A549 (cell line): ENCODE results near the gene SLC1A3. TPM values are rescaled to one million over a fixed set of nuclear protein-coding genes. Genes with fewer than 3 reads are reported as not detected.

ENCODE experiments used
- ATAC-seq, 2 experiments: fragments of 200-7000 bp in 1 of 2; fragments of >200 bp in 1 of 2; cut with Nextera tagmentation in 1 of 2; cut with Tn5 transposase in 1 of 2; 3 replicates each; pipeline versions ENCODE4 v1.8.0 to v1.9.1; 2018 to 2020; ENCODE audit warnings: mild to moderate bottlenecking in 1 of 2, moderate library complexity in 1 of 2
- CTCF ChIA-PET: fragments of 300-600 bp; sonication (Branson Sonifier 250); formaldehyde crosslinking; extraction: SDS; loops from one replicate; lab custom pipeline; 2021; ENCODE audit warnings: antibody characterized with exemption, inconsistent platforms; lab: Yijun Ruan, JAX
- POLR2A ChIA-PET: fragments of 350-600 bp; formaldehyde crosslinking; extraction: SDS; loops from one replicate; lab custom pipeline; 2021; ENCODE audit warnings: antibody characterized with exemption, inconsistent platforms; lab: Yijun Ruan, JAX
- DNase-seq, 2 experiments: peaks; one replicate each; pipeline versions ENCODE4 v3.0.0 to v3.0.0-alpha.2; 2011 to 2016; ENCODE audit warnings: low read depth in 1 of 2, low spot score in 1 of 2
- FAIRE-seq: peaks from 2 replicates; lab custom pipeline; 2011; peaks lifted over from hg19 to GRCh38; lab: Jason Lieb, UNC
- H3K27ac ChIP-seq, 2 experiments: fragments of >200 bp; sonication (Bioruptor Twin); formaldehyde crosslinking; 3 replicates each; pipeline ENCODE4 v1.5.1; 2016 to 2017
- H3K4me1 ChIP-seq: fragments of >200 bp; sonication (Bioruptor Twin); formaldehyde crosslinking; 3 replicates; pipeline ENCODE4 v1.6.1; 2016
- H3K4me2 ChIP-seq: fragments of >200 bp; sonication (Bioruptor Twin); formaldehyde crosslinking; 3 replicates; pipeline ENCODE4 v1.6.1; 2016
- H3K4me3 ChIP-seq: fragments of >200 bp; sonication (Bioruptor Twin); formaldehyde crosslinking; 3 replicates; pipeline ENCODE4 v1.5.1; 2016
- H3K9me3 ChIP-seq: fragments of >200 bp; sonication (Bioruptor Twin); formaldehyde crosslinking; 3 replicates; pipeline ENCODE4 v1.6.1; 2016
- BCL3 ChIP-seq: fragments of >200 bp; sonication (Bioruptor Twin); formaldehyde crosslinking; IDR thresholded peaks from 3 replicates; pipeline ENCODE4 v1.6.1; 2016
- BHLHE40 ChIP-seq: IDR thresholded peaks from 2 replicates; pipeline ENCODE4 v1.6.1; 2012; ENCODE audit warnings: low read depth, low read length, inconsistent platforms
- CTCF ChIP-seq: fragments of >200 bp; sonication (Bioruptor Twin); formaldehyde crosslinking; IDR thresholded peaks from 3 replicates; pipeline ENCODE4 v1.5.1; 2016
- EHMT2 ChIP-seq: fragments of 200-600 bp; sonication (generic); IDR thresholded peaks from 2 replicates; pipeline ENCODE4 v1.6.1; 2016; ENCODE audit warnings: antibody characterized with exemption, low read depth, mild to moderate bottlenecking, moderate library complexity
- ELK1 ChIP-seq: fragments of 150-350 bp; IDR thresholded peaks from 2 replicates; pipeline ENCODE4 v1.6.1; 2014; ENCODE audit warnings: low read depth, mild to moderate bottlenecking, low read length
- FOSB ChIP-seq: fragments of 250-450 bp; sonication (Bioruptor Pico); IDR thresholded peaks from 2 replicates; pipeline ENCODE4 v1.5.0; 2020; ENCODE audit warnings: mild to moderate bottlenecking, moderate library complexity
- FOXS1 ChIP-seq: fragments of 250-450 bp; sonication (Bioruptor Pico); IDR thresholded peaks from 2 replicates; pipeline ENCODE4 v1.5.0; 2020; ENCODE audit warnings: mild to moderate bottlenecking, moderate library complexity
- HDAC2 ChIP-seq: fragments of 200-600 bp; sonication (generic); IDR thresholded peaks from 2 replicates; pipeline ENCODE4 v1.6.1; 2016
- HEYL ChIP-seq: fragments of 250-450 bp; sonication (Bioruptor Pico); IDR thresholded peaks from 2 replicates; pipeline ENCODE4 v1.8.0; 2021; ENCODE audit warnings: mild to moderate bottlenecking, moderate library complexity
- HOXA7 ChIP-seq: fragments of 250-450 bp; sonication (Bioruptor Pico); IDR thresholded peaks from 2 replicates; pipeline ENCODE4 v1.5.0; 2020; ENCODE audit warnings: mild to moderate bottlenecking, moderate library complexity
- HOXB13 ChIP-seq: fragments of 250-450 bp; sonication (Bioruptor Pico); IDR thresholded peaks from 2 replicates; pipeline ENCODE4 v1.5.0; 2020; ENCODE audit warnings: low read depth, mild to moderate bottlenecking, moderate library complexity
- KDM1A ChIP-seq: fragments of 200-600 bp; sonication (generic); IDR thresholded peaks from 2 replicates; pipeline ENCODE4 v1.6.1; 2016; ENCODE audit warnings: low read depth, mild to moderate bottlenecking
- KDM5A ChIP-seq: fragments of 200-600 bp; sonication (generic); IDR thresholded peaks from 2 replicates; pipeline ENCODE4 v1.6.1; 2016; ENCODE audit warnings: antibody characterized with exemption, mild to moderate bottlenecking
- MYC ChIP-seq: IDR thresholded peaks from 2 replicates; pipeline ENCODE4 v1.6.1; 2012; ENCODE audit warnings: mild to moderate bottlenecking, inconsistent platforms, low read length, improper control_type of control experiment, borderline replicate concordance
- NFE2L2 ChIP-seq: fragments of 150-350 bp; conservative IDR thresholded peaks from 2 replicates; pipeline ENCODE4 v1.6.1; 2014; ENCODE audit warnings: low read length
- PBX3 ChIP-seq: IDR thresholded peaks from 2 replicates; pipeline ENCODE4 v1.6.1; 2012
- RNF2 ChIP-seq: fragments of 200-600 bp; sonication (generic); IDR thresholded peaks from 2 replicates; pipeline ENCODE4 v1.6.1; 2016; ENCODE audit warnings: low read depth, mild to moderate bottlenecking, antibody characterized with exemption, moderate library complexity, borderline replicate concordance
- SREBF2 ChIP-seq: fragments of 450-650 bp; IDR thresholded peaks from 2 replicates; pipeline ENCODE4 v1.6.1; 2014; ENCODE audit warnings: mild to moderate bottlenecking, moderate library complexity
- TP53 ChIP-seq: fragments of 250-450 bp; sonication (Bioruptor Pico); IDR thresholded peaks from 2 replicates; pipeline ENCODE4 v1.5.0; 2021; ENCODE audit warnings: mild to moderate bottlenecking, moderate library complexity
- ZFP36 ChIP-seq: fragments of 450-650 bp; IDR thresholded peaks from 2 replicates; pipeline ENCODE4 v1.6.1; 2014; ENCODE audit warnings: borderline replicate concordance; ENCODE audit not compliant: partially characterized antibody
- ZNF302 ChIP-seq: fragments of 250-450 bp; sonication (Bioruptor Pico); IDR thresholded peaks from 2 replicates; pipeline ENCODE4 v1.9.0; 2021; ENCODE audit warnings: inconsistent platforms, mild to moderate bottlenecking, moderate library complexity
- ZSCAN20 ChIP-seq: fragments of 250-450 bp; sonication (Bioruptor Pico); IDR thresholded peaks from 2 replicates; pipeline ENCODE4 v1.8.0; 2022; ENCODE audit warnings: mild to moderate bottlenecking, moderate library complexity
- WGBS: methylation state at CpG from one replicate; pipeline ENCODE4 v1.1.6; 2017; ENCODE audit errors: missing lambda C conversion rate; 5-methylcytosine and 5-hydroxymethylcytosine counted together
- polyA plus RNA-seq, 4 experiments: library from polyadenylated mRNA; depleted of rRNA in 3 of 4; stranded (reverse); fragments of >200 nt; fragmentation: RNase III in 1 of 4; extraction: RNeasy Plus Mini Kit Qiagen cat#74134 plus additional on column Dnase treatment in 1 of 4; gene quantifications; 2 replicates in 3 of 4; 3 replicates in 1 of 4; pipeline ENCODE4 v1.2.3, GENCODE V29; 2011 to 2017

Gene SLC1A3
- polyA plus RNA-seq, 2 of the 4 experiments (the other 2 are of a cell fraction): not detected

- no peak overlapping the region for H3K4me2 ChIP-seq
- TF ChIP-seq EHMT2 (no peak), BHLHE40 (no peak), KDM1A (no peak), FOXS1 (no peak)
- TF ChIP-seq, all 56 proteins: peak for 0
- FAIRE-seq (no peak), DNase-seq (no peak), ATAC-seq (no peak)
- POLR2A ChIA-PET: no interaction called here
- H3K27ac ChIP-seq: no peak overlapping the region
- no peak overlapping the region for H3K4me3 ChIP-seq
- CTCF ChIA-PET: no interaction called here
- WGBS: 29% methylated on average over 6 of the region's 6 CpGs
- H3K4me1 ChIP-seq: no peaks in the 10 kb centered on the region
- H3K9me3 ChIP-seq: no peaks in the 10 kb centered on the region
Observed at GRCh38 chr5:36596756-36597155, 9.7 kb upstream of the SLC1A3 start.

- H3K27ac ChIP-seq: no peak overlapping the region
- FAIRE-seq (no peak), ATAC-seq (no peak)
- ChIA-PET POLR2A (no interaction called here), CTCF (no interaction called here)
- no peak overlapping the region for H3K4me2 ChIP-seq
- no peaks in the 10 kb centered on the region for H3K4me1 ChIP-seq
- WGBS: 70% methylated on average over 3 of the region's 3 CpGs
- H3K9me3 ChIP-seq: no peaks in the 10 kb centered on the region
- no peak for TF ChIP-seq TP53
- TF ChIP-seq CTCF: no peak
- no peak for TF ChIP-seq HDAC2
- no peak for TF ChIP-seq ELK1
- TF ChIP-seq ZNF302 (CRISPR knock-in tag): no peak
- TF ChIP-seq FOXS1: no peak
- no peak for TF ChIP-seq NFE2L2
- no peak for TF ChIP-seq SREBF2
- no peak for TF ChIP-seq RNF2
- TF ChIP-seq HOXB13 (CRISPR knock-in tag): no peak
- no peak for TF ChIP-seq HOXA7 (CRISPR knock-in tag)
- no peak for TF ChIP-seq FOSB (CRISPR knock-in tag)
- no peak for TF ChIP-seq HEYL (CRISPR knock-in tag)
- no peak for TF ChIP-seq MYC
- TF ChIP-seq ZSCAN20 (CRISPR knock-in tag): no peak
- TF ChIP-seq, all 56 proteins: peak for 0
- no peak for DNase-seq
- no peak overlapping the region for H3K4me3 ChIP-seq
Observed at GRCh38 chr5:36598045-36598444, 8.4 kb upstream of the SLC1A3 start.

GRCh38 chr5:36599986-36600779, 6.2 kb upstream of the SLC1A3 start:
- CTCF ChIA-PET: no interaction called here
- WGBS: 6% methylated on average over 6 of the region's 6 CpGs
- TF ChIP-seq ZFP36 (no peak), PBX3 (no peak), KDM5A (no peak), NFE2L2 (no peak), BCL3 (no peak)
- POLR2A ChIA-PET: no interaction called here
- Histone ChIP-seq H3K27ac (no peak overlapping the region), H3K4me1 (no peaks in the 10 kb centered on the region), H3K4me3 (no peak overlapping the region), H3K9me3 (no peaks in the 10 kb centered on the region), H3K4me2 (no peak overlapping the region)
- DNase-seq (no peak), FAIRE-seq (no peak), ATAC-seq (no peak)
